HuH-7.5 (cell line): ENCODE data around the gene ODAD4.
"Not testable (repeated sequence)": the region's sequence is repeated elsewhere in the genome, so short reads cannot be mapped to it uniquely, and the experiment has no call there.

Experiments
- DNase-seq: peaks from one replicate; pipeline ENCODE4 v3.0.0; 2011; ENCODE audit warnings: low spot score

Gene ODAD4

GRCh38 chr17:42002175-42002791, 71.9 kb downstream of the ODAD4 start:
- DNase-seq = no peak

- no peak for DNase-seq
Measured at GRCh38 chr17:42002792-42003301, 72.4 kb downstream of the ODAD4 start.

- DNase-seq = no peak
Measured at GRCh38 chr17:42005166-42005565, 74.7 kb downstream of the ODAD4 start.

- DNase-seq = no peak
Measured at GRCh38 chr17:42009170-42009569, 78.8 kb downstream of the ODAD4 start.

GRCh38 chr17:42010266-42010680, 79.9 kb downstream of the ODAD4 start:
- DNase-seq = not testable (repeated sequence)

- DNase-seq = no peak
Measured at GRCh38 chr17:42010898-42011516, 80.6 kb downstream of the ODAD4 start.

GRCh38 chr17:42012363-42012762, 81.9 kb downstream of the ODAD4 start:
- DNase-seq = not testable (repeated sequence)

GRCh38 chr17:42013740-42014139, 83.3 kb downstream of the ODAD4 start:
- DNase-seq = not testable (repeated sequence)
